Stomach (tissue), 9 donors: ENCODE measurements around the gene STKLD1. TPM values are rescaled to one million over a fixed set of nuclear protein-coding genes. Genes with fewer than 3 reads are reported as not detected.
"Not testable (repeated sequence)": the region's sequence is repeated elsewhere in the genome, so short reads cannot be mapped to it uniquely, and the experiment has no call there.

Experiments
- DNase-seq, 2 donors: peaks; one replicate each; pipeline versions ENCODE4 v3.0.0 to v3.0.0-alpha.2; 2013 to 2019
- H3K27ac ChIP-seq, 5 donors: fragments of 200-600 bp in 4 of 5; sonication (generic) in 4 of 5; one replicate each; pipeline ENCODE4 v1.5.1; 2013 to 2019; ENCODE audit warnings: mild to moderate bottlenecking in 1 of 5, moderate library complexity in 1 of 5
- H3K27me3 ChIP-seq, 3 donors: fragments of 200-600 bp; sonication (generic); one replicate each; pipeline ENCODE4 v1.5.1; 2017 to 2019; ENCODE audit warnings: mixed run types in 1 of 3
- H3K36me3 ChIP-seq, 4 donors: fragments of 200-600 bp; sonication (generic); 1 replicate in 3 of 4; 2 replicates in 1 of 4; pipeline ENCODE4 v1.5.1; 2016 to 2019
- H3K4me1 ChIP-seq, 4 donors: fragments of 200-600 bp; sonication (generic); one replicate each; pipeline ENCODE4 v1.5.1; 2016 to 2019
- H3K4me3 ChIP-seq, 4 donors: fragments of 200-600 bp; sonication (generic) in 3 of 4; one replicate each; pipeline ENCODE4 v1.5.1; 2016 to 2019; ENCODE audit warnings: mild to moderate bottlenecking in 1 of 4
- H3K9me3 ChIP-seq, 4 donors: fragments of 200-600 bp; sonication (generic); one replicate each; pipeline ENCODE4 v1.5.1; 2016 to 2019
- CTCF ChIP-seq, 7 experiments: fragments of 450-650 bp in 4 of 7; fragments of 200-600 bp in 3 of 7; sonication (generic) in 3 of 7; IDR thresholded peaks; one replicate each; pipeline ENCODE4 v1.5.1; 2016 to 2019; ENCODE audit warnings: antibody characterized with exemption in 7 of 7, control low read depth in 2 of 7, mild to moderate bottlenecking in 1 of 7
- EP300 ChIP-seq: sonication (generic); formaldehyde crosslinking; IDR thresholded peaks from one replicate; pipeline ENCODE4 v1.6.1; 2017; ENCODE audit warnings: antibody characterized with exemption
- POLR2A ChIP-seq, 4 donors: fragments of 450-650 bp; IDR thresholded peaks; one replicate each; pipeline ENCODE4 v1.6.1; 2016; ENCODE audit warnings: antibody characterized with exemption in 4 of 4, control low read depth in 2 of 4, mild to moderate bottlenecking in 1 of 4, moderate library complexity in 1 of 4
- POLR2AphosphoS5 ChIP-seq, 3 donors: sonication (generic); formaldehyde crosslinking; IDR thresholded peaks; one replicate each; pipeline ENCODE4 v1.6.1; 2016; ENCODE audit warnings: antibody characterized with exemption in 3 of 3
- WGBS, 5 donors: extraction: QIAGEN DNeasy Blood & Tissue Kit in 3 of 5; methylation state at CpG; one replicate each; pipeline versions ENCODE4 v1.1.5 to v1.1.7; 2013 to 2018; 5-methylcytosine and 5-hydroxymethylcytosine counted together
- intact Hi-C: fragments of 100-400 bp; cut with DNase I; formaldehyde crosslinking; loops from one replicate; pipeline ENCODE4 v1.15.1; 2023; ENCODE audit warnings: low total_unique reads
- polyA plus RNA-seq, 3 donors: library from polyadenylated mRNA; stranded (reverse); fragments of 200-250 nt; gene quantifications; one replicate each; pipeline ENCODE4 v1.2.3, GENCODE V29; 2013
- total RNA-seq, 5 donors: library from RNA; depleted of rRNA; stranded (reverse); fragments of >200 nt; gene quantifications; one replicate each; pipeline versions ENCODE4 v1.1.0 to v1.2.3, GENCODE V29; 2014 to 2016
- donor health status: healthy with polysubstance abuse.
- donor health status: Bipolar disorder and iron deficiency.
- donor health status: healthy.

Gene STKLD1
- total and polyA plus RNA-seq, 8 donors, result 1.3 to 2.6 (median 1.9) TPM; not detected in 5

GRCh38 chr9:133371261-133371711 lies 4.9 kb upstream of the STKLD1 start:
- DNase-seq, result no peak
- H3K27me3 ChIP-seq, result no peaks in the 10 kb centered on the region
- peak overlapping the region; percentile 43 to 73 (median 63) for H3K27ac ChIP-seq
- peaks cover 72 to 93% (median 86%) of the 10 kb centered on the region in 4 donors for H3K4me1 ChIP-seq
- H3K9me3 ChIP-seq, result no peaks in the 10 kb centered on the region
- TF ChIP-seq POLR2AphosphoS5 (IDR thresholded peaks at IDR 0.05) (no peak), POLR2A (IDR thresholded peaks at IDR 0.05) (no peak), EP300 (no peak), CTCF (IDR thresholded peaks at IDR 0.05) (no peak)
- intact Hi-C loops, result no loop called here
- H3K4me3 ChIP-seq, result no peak overlapping the region
- 31 to 50% (median 37%) methylated on average over 12 of the region's 12 CpGs for WGBS, 5 donors
- H3K36me3 ChIP-seq, result peaks cover 34 to 51% (median 43%) of the 10 kb centered on the region in 4 donors

- Histone ChIP-seq H3K9me3 (no peaks in the 10 kb centered on the region), H3K27me3 (no peaks in the 10 kb centered on the region), H3K4me1 (peaks cover 75 to 94% (median 85%) of the 10 kb centered on the region in 4 donors), H3K36me3 (peaks cover 25 to 43% (median 35%) of the 10 kb centered on the region in 4 donors), H3K27ac (peak overlapping the region in 4 of 5 donors; percentile 7 to 73 (median 62)), H3K4me3 (peak overlapping the region in 1 of 4 donors; percentile 2)
- TF ChIP-seq CTCF (IDR thresholded peaks at IDR 0.05) (no peak), POLR2A (IDR thresholded peaks at IDR 0.05) (no peak), EP300 (no peak), POLR2AphosphoS5 (IDR thresholded peaks at IDR 0.05) (no peak)
- 53 to 64% (median 58%) methylated on average over 7 of the region's 7 CpGs for WGBS, 5 donors
- DNase-seq, result no peak
- intact Hi-C loops, result no loop called here
Observed at GRCh38 chr9:133372144-133372543, 4.0 kb upstream of the STKLD1 start.

GRCh38 chr9:133374612-133375115 lies 1.5 kb upstream of the STKLD1 start:
- Histone ChIP-seq H3K27me3 (no peaks in the 10 kb centered on the region), H3K36me3 (peaks cover 21 to 30% (median 26%) of the 10 kb centered on the region in 4 donors), H3K9me3 (no peaks in the 10 kb centered on the region), H3K4me3 (peak overlapping the region; percentile 70 to 89 (median 84)), H3K4me1 (peaks cover 50 to 75% (median 70%) of the 10 kb centered on the region in 4 donors), H3K27ac (peak overlapping the region in 4 of 5 donors; percentile 96 to 99 (median 98))
- WGBS, 5 donors, result 5 to 10% (median 6%) methylated on average over 12 of the region's 12 CpGs
- no peak for DNase-seq
- intact Hi-C loops, result no loop called here
- TF ChIP-seq POLR2AphosphoS5 (IDR thresholded peaks at IDR 0.05) (no peak), POLR2A (IDR thresholded peaks at IDR 0.05) (no peak), EP300 (no peak), CTCF (IDR thresholded peaks at IDR 0.05) (no peak)

DNA sequence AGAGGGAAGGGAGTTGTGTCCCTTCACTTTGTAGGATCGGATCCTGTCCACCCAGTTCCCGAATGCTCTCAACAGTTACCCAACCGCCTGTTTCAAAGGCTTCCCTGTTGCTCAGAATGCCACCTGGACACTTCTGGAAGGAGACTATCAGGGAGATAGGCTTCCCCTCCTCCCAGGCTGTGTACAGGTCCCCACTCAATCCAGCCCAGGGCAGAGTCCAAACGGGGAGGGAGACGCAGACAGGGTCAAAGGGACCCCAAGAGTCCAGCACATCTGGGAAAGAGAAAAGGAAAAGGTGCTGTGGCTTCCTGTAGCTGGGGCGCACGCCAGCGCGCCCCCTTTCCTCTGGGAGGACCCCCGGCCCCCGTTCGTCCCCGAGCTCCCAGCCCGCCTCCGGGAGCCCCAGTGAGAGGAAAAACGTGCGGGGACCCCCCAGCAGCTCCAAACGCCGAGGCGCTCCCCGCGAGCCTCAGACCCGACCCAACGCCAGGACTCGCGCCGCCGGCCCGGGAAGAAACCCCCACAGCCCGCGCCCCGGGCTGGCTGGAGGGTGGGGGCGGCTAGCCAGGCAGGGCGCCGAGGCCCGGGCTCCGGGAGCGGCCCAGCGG lies 946 bp upstream of the STKLD1 start:
- DNase-seq, result peak; percentile 32 to 71
- TF ChIP-seq CTCF (IDR thresholded peaks at IDR 0.05) (no peak), EP300 (no peak), POLR2AphosphoS5 (IDR thresholded peaks at IDR 0.05) (no peak), POLR2A (IDR thresholded peaks at IDR 0.05) (no peak)
- no peaks in the 10 kb centered on the region for H3K27me3 ChIP-seq
- H3K9me3 ChIP-seq, result no peaks in the 10 kb centered on the region
- peaks cover 46 to 69% (median 65%) of the 10 kb centered on the region in 4 donors for H3K4me1 ChIP-seq
- intact Hi-C loops, result no loop called here
- peak overlapping the region; percentile 70 to 89 (median 84) for H3K4me3 ChIP-seq
- peak overlapping the region; percentile 96 to 99 (median 98) for H3K27ac ChIP-seq
- peaks cover 16 to 24% (median 20%) of the 10 kb centered on the region in 4 donors for H3K36me3 ChIP-seq
- 0 to 3% (median 1%) methylated on average over 16 to 39 of the region's 39 CpGs for WGBS, 5 donors

DNA sequence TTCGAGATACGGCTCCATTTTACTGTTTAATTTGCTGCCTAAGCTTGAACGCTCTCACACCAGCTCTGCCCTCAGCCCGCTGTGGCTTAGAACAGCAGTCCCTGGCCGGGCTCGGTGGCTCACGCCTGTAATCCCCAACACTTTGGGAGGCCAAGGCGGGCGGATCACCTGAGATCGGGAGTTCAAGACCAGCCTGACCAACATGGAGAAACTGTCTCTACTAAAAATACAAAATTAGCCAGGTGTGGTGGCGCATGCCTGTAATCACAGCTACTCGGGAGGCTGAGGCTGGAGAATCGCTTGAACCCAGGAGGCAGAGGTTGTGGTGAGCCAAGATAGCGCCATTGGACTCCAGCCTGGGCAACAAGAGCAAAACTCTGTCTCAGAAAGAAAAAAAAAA lies 1.1 kb downstream of the STKLD1 start:
- WGBS, 5 donors, result 87 to 91% (median 89%) methylated on average over 14 of the region's 14 CpGs
- H3K4me3 ChIP-seq, H3K27me3 ChIP-seq, intact Hi-C loops, DNase-seq, H3K27ac ChIP-seq, H3K9me3 ChIP-seq: not testable (repeated sequence)
- H3K36me3 ChIP-seq, result peaks cover 11 to 13% (median 13%) of the 10 kb centered on the region in 4 donors
- peaks cover 27 to 48% (median 44%) of the 10 kb centered on the region in 4 donors for H3K4me1 ChIP-seq
